WTC11 (cell line): Measurements from ENCODE around the gene NDUFS2. TPM values are rescaled to one million over a fixed set of nuclear protein-coding genes. Genes with fewer than 3 reads are reported as not detected.

Experiments
- ATAC-seq: fragments of 200-7000 bp; cut with Tn5 transposase; 2 replicates; pipeline ENCODE4 v1.10.0; 2021; ENCODE audit warnings: mild to moderate bottlenecking, moderate library complexity
- CTCF ChIA-PET: fragments of 300-600 bp; sonication (Branson Sonifier 250); formaldehyde crosslinking; loops from one replicate; lab custom pipeline; 2021; ENCODE audit warnings: antibody characterized with exemption; lab: Charles Lee
- POLR2A ChIA-PET: fragments of 350-600 bp; sonication (Branson Sonifier 250); formaldehyde crosslinking; loops from one replicate; lab custom pipeline; 2021; ENCODE audit warnings: antibody characterized with exemption; lab: Charles Lee
- DNase-seq: peaks from one replicate; pipeline ENCODE4 v3.0.0; 2021; ENCODE audit warnings: low spot score
- H3K27ac Mint-ChIP-seq: 2 replicates; pipeline ENCODE4 v1.8.0; 2021; ENCODE audit warnings: mixed read lengths
- H3K27me3 Mint-ChIP-seq: 2 replicates; pipeline ENCODE4 v1.8.0; 2021; ENCODE audit warnings: low read depth, mild to moderate bottlenecking, moderate library complexity, mixed read lengths
- H3K36me3 Mint-ChIP-seq: 2 replicates; pipeline ENCODE4 v1.8.0; 2021; ENCODE audit warnings: mixed read lengths
- H3K4me1 Mint-ChIP-seq: 2 replicates; pipeline ENCODE4 v1.8.0; 2022; ENCODE audit warnings: mixed read lengths
- H3K4me3 Mint-ChIP-seq: 2 replicates; pipeline ENCODE4 v1.8.0; 2021; ENCODE audit warnings: mild to moderate bottlenecking, moderate library complexity, mixed read lengths
- H3K9me3 Mint-ChIP-seq: 2 replicates; pipeline ENCODE4 v1.8.0; 2021; ENCODE audit warnings: mixed read lengths
- ATF1 ChIP-seq: sonication (generic); formaldehyde crosslinking; IDR thresholded peaks from 2 replicates; pipeline ENCODE4 v1.8.1; 2023; ENCODE audit warnings: mild to moderate bottlenecking, moderate library complexity, missing genetic modification reagents
- ATF2 ChIP-seq: sonication (generic); formaldehyde crosslinking; IDR thresholded peaks from 2 replicates; pipeline ENCODE4 v1.8.1; 2022; ENCODE audit warnings: low read depth, missing genetic modification reagents, borderline replicate concordance
- CDX4 ChIP-seq: fragments of 250-450 bp; sonication (Bioruptor Pico); IDR thresholded peaks from 2 replicates; pipeline ENCODE4 v1.9.0; 2021; ENCODE audit warnings: moderate library complexity, mild to moderate bottlenecking, inconsistent platforms, borderline replicate concordance
- CREB1 ChIP-seq: sonication (generic); formaldehyde crosslinking; IDR thresholded peaks from 2 replicates; pipeline ENCODE4 v1.8.0; 2023; ENCODE audit warnings: mild to moderate bottlenecking, missing genetic modification reagents
- ESRRA ChIP-seq: sonication (generic); formaldehyde crosslinking; IDR thresholded peaks from 2 replicates; pipeline ENCODE4 v1.8.1; 2022; ENCODE audit warnings: mild to moderate bottlenecking, missing genetic modification reagents, borderline replicate concordance
- GTF2I ChIP-seq: fragments of 250-450 bp; sonication (Bioruptor Pico); conservative IDR thresholded peaks from 2 replicates; pipeline ENCODE4 v1.4.0; 2021; ENCODE audit warnings: mild to moderate bottlenecking
- HMGXB4 ChIP-seq: sonication (generic); formaldehyde crosslinking; IDR thresholded peaks from 2 replicates; pipeline ENCODE4 v1.8.1; 2023; ENCODE audit warnings: mild to moderate bottlenecking, moderate library complexity, missing genetic modification reagents
- IRF1 ChIP-seq: sonication (generic); formaldehyde crosslinking; IDR thresholded peaks from 2 replicates; pipeline ENCODE4 v1.8.0; 2023; ENCODE audit warnings: missing genetic modification reagents
- JUN ChIP-seq: sonication (generic); formaldehyde crosslinking; IDR thresholded peaks from 2 replicates; pipeline ENCODE4 v1.8.0; 2023; ENCODE audit warnings: mild to moderate bottlenecking, missing genetic modification reagents
- KAT7 ChIP-seq: sonication (generic); formaldehyde crosslinking; IDR thresholded peaks from 2 replicates; pipeline ENCODE4 v1.8.1; 2023; ENCODE audit warnings: missing genetic modification reagents, mild to moderate bottlenecking, borderline replicate concordance
- MLX ChIP-seq: sonication (generic); formaldehyde crosslinking; IDR thresholded peaks from 2 replicates; pipeline ENCODE4 v1.8.1; 2023; ENCODE audit warnings: mild to moderate bottlenecking, missing genetic modification reagents, moderate library complexity
- MYBL2 ChIP-seq: sonication (generic); formaldehyde crosslinking; IDR thresholded peaks from 2 replicates; pipeline ENCODE4 v1.8.1; 2023; ENCODE audit warnings: mild to moderate bottlenecking, moderate library complexity, missing genetic modification reagents
- NFE2L1 ChIP-seq: sonication (generic); formaldehyde crosslinking; IDR thresholded peaks from 2 replicates; pipeline ENCODE4 v1.8.1; 2023; ENCODE audit warnings: missing genetic modification reagents
- PRRX2 ChIP-seq: fragments of 250-450 bp; sonication (Bioruptor Pico); IDR thresholded peaks from 2 replicates; pipeline ENCODE4 v1.8.0; 2021; ENCODE audit warnings: mild to moderate bottlenecking
- SOX15 ChIP-seq: fragments of 250-450 bp; sonication (Bioruptor Pico); IDR thresholded peaks from 2 replicates; pipeline ENCODE4 v1.9.0; 2021; ENCODE audit warnings: mild to moderate bottlenecking
- TEAD1 ChIP-seq: sonication (generic); formaldehyde crosslinking; IDR thresholded peaks from 2 replicates; pipeline ENCODE4 v1.8.0; 2022; ENCODE audit warnings: mild to moderate bottlenecking, missing genetic modification reagents
- ZNF232 ChIP-seq: sonication (generic); formaldehyde crosslinking; IDR thresholded peaks from 2 replicates; pipeline ENCODE4 v1.8.0; 2022; ENCODE audit warnings: mild to moderate bottlenecking, missing genetic modification reagents
- total RNA-seq: library from RNA; stranded (reverse); gene quantifications from 3 replicates; pipeline ENCODE4 v1.2.3, GENCODE V29; 2021

Gene NDUFS2
- total RNA-seq, 1 experiment from 2014 or later = 108 TPM

GRCh38 chr1:161200421-161200991 is 1.7 kb upstream of the NDUFS2 start:
- ChIA-PET POLR2A (interaction anchor here (2.2 kb wide), 1 partner anchor 68 kb away, joined by 8 read pairs; the partner anchor contains the start of gene DEDD), CTCF (interaction anchor here (0.6 to 3.4 kb wide), 8 partner anchors 9 to 240 kb away, joined by 3 to 40 read pairs (median 4); partner anchors contain the start of genes B4GALT3, KLHDC9 and TOMM40L)
- TF ChIP-seq NFE2L1 (0 out of 2 replicates have a peak, but pooled peaks have one; percentile 48), SOX15 (CRISPR knock-in tag) (no peak), IRF1 (CRISPR knock-in tag) (no peak)
- Mint-ChIP-seq H3K36me3 (peaks cover 17% of the 10 kb centered on the region), H3K9me3 (no peaks in the 10 kb centered on the region), H3K4me3 (peak overlapping the region; percentile 21; the same call in 1 of the 2 replicates), H3K27ac (peak overlapping the region; percentile 96), H3K4me1 (peaks cover 65% of the 10 kb centered on the region), H3K27me3 (no peaks in the 10 kb centered on the region)
- no peak for ATAC-seq
- DNase-seq = no peak

GRCh38 chr1:161200992-161201835 is 953 bp upstream of the NDUFS2 start:
- Mint-ChIP-seq H3K27ac (peak overlapping the region; percentile 96), H3K4me3 (peak overlapping the region; percentile 91), H3K27me3 (no peaks in the 10 kb centered on the region), H3K36me3 (peaks cover 22% of the 10 kb centered on the region), H3K9me3 (no peaks in the 10 kb centered on the region), H3K4me1 (peaks cover 65% of the 10 kb centered on the region)
- TF ChIP-seq HMGXB4 (CRISPR knock-in tag) = no peak
- TF ChIP-seq ZNF232 (CRISPR knock-in tag) = 0 out of 2 replicates have a peak, but pooled peaks have one; percentile 5
- ATAC-seq (peak; percentile 0), DNase-seq (no peak)
- POLR2A ChIA-PET = interaction anchor here (0.6 to 2.2 kb wide), 5 partner anchors 24 to 188 kb away, joined by 3 to 8 read pairs (median 4); partner anchors contain the start of genes DEDD, F11R and TOMM40L
- CTCF ChIA-PET = interaction anchor here (0.6 to 3.4 kb wide), 15 partner anchors 10 to 239 kb away, joined by 3 to 40 read pairs (median 6); partner anchors contain the start of genes APOA2, B4GALT3, KLHDC9 and PPOX

GRCh38 chr1:161206411-161207140 is 4.4 kb downstream of the NDUFS2 start:
- ATAC-seq = no peak
- POLR2A ChIA-PET = interaction anchor here (1.1 kb wide), 1 partner anchor 19 kb away, joined by 5 read pairs; the partner anchor contains the start of gene TOMM40L
- Mint-ChIP-seq H3K27ac (0 out of 2 replicates have a peak overlapping the region, but pooled peaks have one; percentile 35), H3K4me1 (peaks cover 21% of the 10 kb centered on the region), H3K27me3 (no peaks in the 10 kb centered on the region; the same call in 1 of the 2 replicates)
- TF ChIP-seq CDX4 (CRISPR knock-in tag) (no peak), ATF2 (no peak), CREB1 (no peak)
- TF ChIP-seq, all 79 proteins: peak for 0
- Mint-ChIP-seq H3K36me3 (peaks cover 48% of the 10 kb centered on the region), H3K9me3 (no peaks in the 10 kb centered on the region), H3K4me3 (no peak overlapping the region)
- no peak for DNase-seq
- CTCF ChIA-PET = interaction anchor here (0.7 to 1.6 kb wide), 4 partner anchors 8 to 100 kb away, joined by 3 to 5 read pairs (median 4); partner anchors contain the start of genes PCP4L1 and TOMM40L

GRCh38 chr1:161207173-161207572 is 5.0 kb downstream of the NDUFS2 start:
- CTCF ChIA-PET = interaction anchor here (0.7 to 1.6 kb wide), 4 partner anchors 9 to 99 kb away, joined by 3 to 5 read pairs (median 4); partner anchors contain the start of genes PCP4L1 and TOMM40L
- no peaks in the 10 kb centered on the region for H3K9me3 Mint-ChIP-seq
- H3K36me3 Mint-ChIP-seq = peaks cover 54% of the 10 kb centered on the region
- POLR2A ChIA-PET = interaction anchor here (1.1 kb wide), 1 partner anchor 18 kb away, joined by 5 read pairs; the partner anchor contains the start of gene TOMM40L
- no peak overlapping the region for H3K4me3 Mint-ChIP-seq
- no peak for DNase-seq
- no peak for ATAC-seq
- H3K27me3 Mint-ChIP-seq = no peaks in the 10 kb centered on the region; the same call in 1 of the 2 replicates
- H3K4me1 Mint-ChIP-seq = peaks cover 18% of the 10 kb centered on the region
- no peak overlapping the region for H3K27ac Mint-ChIP-seq
- no peak for TF ChIP-seq MYBL2 (CRISPR knock-in tag)
- TF ChIP-seq KAT7 (CRISPR knock-in tag) = no peak
- no peak for TF ChIP-seq JUN (CRISPR knock-in tag)
- TF ChIP-seq GTF2I (CRISPR knock-in tag) = no peak
- no peak for TF ChIP-seq ESRRA
- TF ChIP-seq HMGXB4 (CRISPR knock-in tag) = no peak
- no peak for TF ChIP-seq MLX
- no peak for TF ChIP-seq PRRX2
- no peak for TF ChIP-seq TEAD1 (CRISPR knock-in tag)
- TF ChIP-seq ATF1 (CRISPR knock-in tag) = no peak
